Measurements from ENCODE around the gene TMEM127. TPM values are rescaled to one million over a fixed set of nuclear protein-coding genes. Genes with fewer than 3 reads are reported as not detected.
"Not testable (repeated sequence)": the region's sequence is repeated elsewhere in the genome, so short reads cannot be mapped to it uniquely, and the experiment has no call there.

Gene TMEM127
- total RNA-seq, 1 donor, result 27.2 TPM

GRCh38 chr2:96264086-96264485, 1.7 kb downstream of the TMEM127 start:
- TF ChIP-seq CTCF (IDR thresholded peaks at IDR 0.05; ENCODE audit: insufficient read depth, low read depth, low read length), result no peak
- DNase-seq (ENCODE audit: low read depth), result peak; percentile 66
- peak overlapping the region; percentile 93 for H3K4me3 ChIP-seq (ENCODE audit: low read depth, low read length)

GRCh38 chr2:96262306-96262705, 3.5 kb downstream of the TMEM127 start:
- TF ChIP-seq CTCF (IDR thresholded peaks at IDR 0.05; ENCODE audit: insufficient read depth, low read depth, low read length), result no peak
- DNase-seq (ENCODE audit: low read depth), result no peak
- H3K4me3 ChIP-seq (ENCODE audit: low read depth, low read length), result no peak overlapping the region

GRCh38 chr2:96261328-96262003, 4.3 kb downstream of the TMEM127 start:
- H3K4me3 ChIP-seq (ENCODE audit: low read depth, low read length), result no peak overlapping the region
- no peak for DNase-seq (ENCODE audit: low read depth)
- TF ChIP-seq CTCF (IDR thresholded peaks at IDR 0.05; ENCODE audit: insufficient read depth, low read depth, low read length), result no peak

GRCh38 chr2:96260387-96261260, 5.2 kb downstream of the TMEM127 start:
- no peak overlapping the region for H3K4me3 ChIP-seq (ENCODE audit: low read depth, low read length)
- peak; percentile 43 for TF ChIP-seq CTCF (IDR thresholded peaks at IDR 0.05; ENCODE audit: insufficient read depth, low read depth, low read length)
- DNase-seq (ENCODE audit: low read depth), result peak; percentile 93

- no peak for TF ChIP-seq CTCF (IDR thresholded peaks at IDR 0.05; ENCODE audit: insufficient read depth, low read depth, low read length)
- DNase-seq (ENCODE audit: low read depth), result no peak
- H3K4me3 ChIP-seq (ENCODE audit: low read depth, low read length), result no peak overlapping the region
Measured at GRCh38 chr2:96259497-96259921, 6.3 kb downstream of the TMEM127 start.

- no peak for TF ChIP-seq CTCF (IDR thresholded peaks at IDR 0.05; ENCODE audit: insufficient read depth, low read depth, low read length)
- H3K4me3 ChIP-seq (ENCODE audit: low read depth, low read length), result no peak overlapping the region
- DNase-seq (ENCODE audit: low read depth), result no peak
Measured at GRCh38 chr2:96258166-96259022, 7.4 kb downstream of the TMEM127 start.

- not testable (repeated sequence) for H3K4me3 ChIP-seq (ENCODE audit: low read depth, low read length); DNase-seq (ENCODE audit: low read depth)
Measured at GRCh38 chr2:96257744-96258143, 8.1 kb downstream of the TMEM127 start.

All from fibroblast of villous mesenchyme (primary cell).